Prostate gland (tissue), 2 donors: Measurements from ENCODE around the gene HDAC4.

Source experiments
- CTCF ChIP-seq, 4 experiments: fragments of 200-600 bp in 2 of 4; fragments of 450-650 bp in 2 of 4; sonication (generic) in 2 of 4; IDR thresholded peaks; 1 replicate in 3 of 4; 2 replicates in 1 of 4; pipeline ENCODE4 v1.5.1; 2016 to 2019; ENCODE audit warnings: antibody characterized with exemption in 4 of 4, mild to moderate bottlenecking in 2 of 4, moderate library complexity in 2 of 4
- POLR2A ChIP-seq: fragments of 450-650 bp; IDR thresholded peaks from one replicate; pipeline ENCODE4 v1.6.1; 2016; ENCODE audit warnings: antibody characterized with exemption, mild to moderate bottlenecking

- TF ChIP-seq CTCF (IDR thresholded peaks at IDR 0.05): no peak
- TF ChIP-seq POLR2A: no peak
Observed at GRCh38 chr2:239145601-239146000, 255.2 kb downstream of the HDAC4 start.
